WTC11 (cell line): ENCODE measurements around the gene ZNF609. TPM values are rescaled to one million over a fixed set of nuclear protein-coding genes. Genes with fewer than 3 reads are reported as not detected.

ENCODE experiments used
- ATAC-seq: fragments of 200-7000 bp; cut with Tn5 transposase; 2 replicates; pipeline ENCODE4 v1.10.0; 2021; ENCODE audit warnings: mild to moderate bottlenecking, moderate library complexity
- CTCF ChIA-PET: fragments of 300-600 bp; sonication (Branson Sonifier 250); formaldehyde crosslinking; loops from one replicate; lab custom pipeline; 2021; ENCODE audit warnings: antibody characterized with exemption; lab: Charles Lee
- POLR2A ChIA-PET: fragments of 350-600 bp; sonication (Branson Sonifier 250); formaldehyde crosslinking; loops from one replicate; lab custom pipeline; 2021; ENCODE audit warnings: antibody characterized with exemption; lab: Charles Lee
- DNase-seq: peaks from one replicate; pipeline ENCODE4 v3.0.0; 2021; ENCODE audit warnings: low spot score
- H3K27ac Mint-ChIP-seq: 2 replicates; pipeline ENCODE4 v1.8.0; 2021; ENCODE audit warnings: mixed read lengths
- H3K27me3 Mint-ChIP-seq: 2 replicates; pipeline ENCODE4 v1.8.0; 2021; ENCODE audit warnings: low read depth, mild to moderate bottlenecking, moderate library complexity, mixed read lengths
- H3K36me3 Mint-ChIP-seq: 2 replicates; pipeline ENCODE4 v1.8.0; 2021; ENCODE audit warnings: mixed read lengths
- H3K4me1 Mint-ChIP-seq: 2 replicates; pipeline ENCODE4 v1.8.0; 2022; ENCODE audit warnings: mixed read lengths
- H3K4me3 Mint-ChIP-seq: 2 replicates; pipeline ENCODE4 v1.8.0; 2021; ENCODE audit warnings: mild to moderate bottlenecking, moderate library complexity, mixed read lengths
- H3K9me3 Mint-ChIP-seq: 2 replicates; pipeline ENCODE4 v1.8.0; 2021; ENCODE audit warnings: mixed read lengths
- CDX4 ChIP-seq: fragments of 250-450 bp; sonication (Bioruptor Pico); IDR thresholded peaks from 2 replicates; pipeline ENCODE4 v1.9.0; 2021; ENCODE audit warnings: moderate library complexity, mild to moderate bottlenecking, inconsistent platforms, borderline replicate concordance
- E2F5 ChIP-seq: sonication (generic); formaldehyde crosslinking; IDR thresholded peaks from 2 replicates; pipeline ENCODE4 v1.8.1; 2022; ENCODE audit warnings: mild to moderate bottlenecking, moderate library complexity, missing genetic modification reagents
- EMX1 ChIP-seq: fragments of 250-450 bp; sonication (Bioruptor Pico); IDR thresholded peaks from 2 replicates; pipeline ENCODE4 v1.8.0; 2021; ENCODE audit warnings: mild to moderate bottlenecking
- ESRRA ChIP-seq: sonication (generic); formaldehyde crosslinking; IDR thresholded peaks from 2 replicates; pipeline ENCODE4 v1.8.1; 2022; ENCODE audit warnings: mild to moderate bottlenecking, missing genetic modification reagents, borderline replicate concordance
- FOXP1 ChIP-seq: sonication (generic); formaldehyde crosslinking; IDR thresholded peaks from 2 replicates; pipeline ENCODE4 v1.8.0; 2022; ENCODE audit warnings: missing genetic modification reagents, mild to moderate bottlenecking, moderate library complexity, borderline replicate concordance
- HMGXB4 ChIP-seq: sonication (generic); formaldehyde crosslinking; IDR thresholded peaks from 2 replicates; pipeline ENCODE4 v1.8.1; 2023; ENCODE audit warnings: mild to moderate bottlenecking, moderate library complexity, missing genetic modification reagents
- NR2C2 ChIP-seq: sonication (generic); formaldehyde crosslinking; IDR thresholded peaks from 2 replicates; pipeline ENCODE4 v1.8.0; 2022; ENCODE audit warnings: mild to moderate bottlenecking, missing genetic modification reagents
- NR3C1 ChIP-seq: sonication (generic); formaldehyde crosslinking; conservative IDR thresholded peaks from 2 replicates; pipeline ENCODE4 v1.8.1; 2023; ENCODE audit warnings: low read depth, mild to moderate bottlenecking, missing genetic modification reagents
- PRRX2 ChIP-seq: fragments of 250-450 bp; sonication (Bioruptor Pico); IDR thresholded peaks from 2 replicates; pipeline ENCODE4 v1.8.0; 2021; ENCODE audit warnings: mild to moderate bottlenecking
- RELA ChIP-seq: sonication (generic); formaldehyde crosslinking; IDR thresholded peaks from 2 replicates; pipeline ENCODE4 v1.8.1; 2022; ENCODE audit warnings: missing genetic modification reagents, mild to moderate bottlenecking, borderline replicate concordance
- SMAD4 ChIP-seq: sonication (generic); formaldehyde crosslinking; IDR thresholded peaks from 2 replicates; pipeline ENCODE4 v1.8.0; 2022; ENCODE audit warnings: mild to moderate bottlenecking, missing genetic modification reagents
- STAT6 ChIP-seq: sonication (generic); formaldehyde crosslinking; conservative IDR thresholded peaks from 2 replicates; pipeline ENCODE4 v1.8.1; 2023; ENCODE audit warnings: mild to moderate bottlenecking, low read depth, missing genetic modification reagents, moderate library complexity
- TCF7 ChIP-seq: sonication (generic); formaldehyde crosslinking; IDR thresholded peaks from 2 replicates; pipeline ENCODE4 v1.8.0; 2022; ENCODE audit warnings: mild to moderate bottlenecking, low read depth, missing genetic modification reagents, moderate library complexity
- USF2 ChIP-seq: sonication (generic); formaldehyde crosslinking; IDR thresholded peaks from 2 replicates; pipeline ENCODE4 v1.8.1; 2023; ENCODE audit warnings: mild to moderate bottlenecking, missing genetic modification reagents, moderate library complexity
- ZNF121 ChIP-seq: sonication (generic); formaldehyde crosslinking; IDR thresholded peaks from 2 replicates; pipeline ENCODE4 v1.8.0; 2023; ENCODE audit warnings: missing genetic modification reagents
- ZNF138 ChIP-seq: sonication (generic); formaldehyde crosslinking; conservative IDR thresholded peaks from 2 replicates; pipeline ENCODE4 v1.8.1; 2022; ENCODE audit warnings: mild to moderate bottlenecking, moderate library complexity, missing genetic modification reagents
- ZNF219 ChIP-seq: sonication (generic); formaldehyde crosslinking; IDR thresholded peaks from 2 replicates; pipeline ENCODE4 v1.8.0; 2023; ENCODE audit warnings: missing genetic modification reagents, mild to moderate bottlenecking, borderline replicate concordance
- ZNF263 ChIP-seq: sonication (generic); formaldehyde crosslinking; IDR thresholded peaks from 2 replicates; pipeline ENCODE4 v1.8.1; 2022; ENCODE audit warnings: low read depth, mild to moderate bottlenecking, moderate library complexity, missing genetic modification reagents
- ZNF317 ChIP-seq: sonication (generic); formaldehyde crosslinking; IDR thresholded peaks from 2 replicates; pipeline ENCODE4 v1.8.1; 2023; ENCODE audit warnings: low read depth, mild to moderate bottlenecking, moderate library complexity, missing genetic modification reagents, borderline replicate concordance
- ZNF423 ChIP-seq: fragments of 250-450 bp; sonication (Bioruptor Pico); IDR thresholded peaks from 2 replicates; pipeline ENCODE4 v2.1.2; 2022; ENCODE audit warnings: mild to moderate bottlenecking, moderate library complexity
- ZNF512 ChIP-seq: sonication (generic); formaldehyde crosslinking; IDR thresholded peaks from 2 replicates; pipeline ENCODE4 v1.8.1; 2022; ENCODE audit warnings: missing genetic modification reagents, borderline replicate concordance
- total RNA-seq: library from RNA; stranded (reverse); gene quantifications from 3 replicates; pipeline ENCODE4 v1.2.3, GENCODE V29; 2021
- TF ChIP-seq, protein P1 (sequence below): sonication (generic); formaldehyde crosslinking; IDR thresholded peaks from 2 replicates; pipeline ENCODE4 v1.8.0; 2022; ENCODE audit warnings: mild to moderate bottlenecking, missing genetic modification reagents
- TF ChIP-seq, protein P2 (sequence below): sonication (generic); formaldehyde crosslinking; IDR thresholded peaks from 2 replicates; pipeline ENCODE4 v1.8.1; 2022; ENCODE audit warnings: low read depth, mild to moderate bottlenecking, moderate library complexity, missing genetic modification reagents, borderline replicate concordance

The ZNF609 gene
- total RNA-seq, 1 experiment from 2014 or later: 47.4 TPM

DNA sequence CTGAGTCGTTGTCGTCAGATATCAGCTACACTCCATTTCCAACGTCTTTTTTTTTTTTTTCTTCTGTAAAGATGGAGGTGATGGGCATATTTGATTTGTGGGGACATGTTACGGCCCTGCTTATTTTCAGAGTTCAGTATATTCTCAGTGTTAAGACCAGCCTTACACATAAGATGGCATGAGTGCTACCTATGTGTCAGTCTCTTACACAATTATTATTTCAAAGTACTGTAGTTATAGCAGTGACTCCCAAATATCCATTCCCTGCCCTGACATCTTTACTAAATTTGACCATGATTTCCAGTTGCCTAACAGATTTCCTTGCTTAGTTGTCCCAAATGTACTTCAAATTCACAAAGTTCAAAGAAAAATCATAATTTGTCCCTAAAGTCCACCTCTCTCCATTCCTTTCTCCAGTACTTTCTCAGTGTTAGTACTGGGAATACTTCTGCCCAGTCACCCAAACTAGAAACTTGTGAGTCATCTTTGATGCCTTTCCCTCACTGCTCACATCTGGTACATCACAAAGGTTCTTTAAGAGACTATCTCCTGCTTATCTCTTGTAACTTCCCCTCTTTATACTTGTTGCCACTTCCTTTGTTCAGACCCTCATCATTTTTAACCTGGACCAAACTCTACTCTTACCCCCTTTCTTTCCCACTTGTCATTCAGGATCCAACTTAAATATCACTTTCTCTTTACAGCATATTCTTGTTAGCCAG lies 67.0 kb downstream of the ZNF609 start (continued):
- TF ChIP-seq PRRX2 (CRISPR knock-in tag): no peak
- no peak for TF ChIP-seq CDX4
- TF ChIP-seq TCF7 (CRISPR knock-in tag): no peak
- TF ChIP-seq ZNF512: no peak
- no peak for TF ChIP-seq ZNF263 (CRISPR knock-in tag)
- TF ChIP-seq ZNF138 (CRISPR knock-in tag): no peak
- no peak for TF ChIP-seq NR3C1 (CRISPR knock-in tag)
- TF ChIP-seq STAT6 (CRISPR knock-in tag): no peak
- TF ChIP-seq E2F5 (CRISPR knock-in tag): no peak
- no peak for TF ChIP-seq ZNF219 (CRISPR knock-in tag)
- TF ChIP-seq NR2C2 (CRISPR knock-in tag): no peak
- no peak for TF ChIP-seq RELA (CRISPR knock-in tag)
- TF ChIP-seq ZNF121 (CRISPR knock-in tag): no peak
- TF ChIP-seq SMAD4 (CRISPR knock-in tag): no peak

DNA sequence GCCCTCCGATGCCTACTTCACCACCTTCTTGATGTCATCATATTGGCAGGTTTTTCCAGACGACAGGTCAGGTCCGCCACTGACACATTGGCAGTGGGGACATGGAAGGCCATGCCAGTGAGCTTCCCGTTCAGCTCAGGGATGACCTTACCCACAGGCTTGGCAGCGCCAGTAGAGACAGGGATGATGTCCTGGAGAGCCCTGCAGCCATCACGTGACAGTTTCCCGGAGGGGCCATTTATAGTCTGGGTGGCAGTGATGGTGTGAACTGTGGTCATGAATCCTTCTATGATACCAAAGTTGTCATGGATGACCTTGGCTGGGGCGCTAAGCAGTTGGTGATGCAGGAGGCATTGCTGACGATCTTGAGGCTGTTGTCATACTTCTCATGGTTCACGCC lies 68.5 kb downstream of the ZNF609 start:
- POLR2A ChIA-PET: no interaction called here
- TF ChIP-seq, protein P1, sequence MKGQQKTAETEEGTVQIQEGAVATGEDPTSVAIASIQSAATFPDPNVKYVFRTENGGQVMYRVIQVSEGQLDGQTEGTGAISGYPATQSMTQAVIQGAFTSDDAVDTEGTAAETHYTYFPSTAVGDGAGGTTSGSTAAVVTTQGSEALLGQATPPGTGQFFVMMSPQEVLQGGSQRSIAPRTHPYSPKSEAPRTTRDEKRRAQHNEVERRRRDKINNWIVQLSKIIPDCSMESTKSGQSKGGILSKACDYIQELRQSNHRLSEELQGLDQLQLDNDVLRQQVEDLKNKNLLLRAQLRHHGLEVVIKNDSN (CRISPR knock-in tag): no peak
- TF ChIP-seq, protein P2, sequence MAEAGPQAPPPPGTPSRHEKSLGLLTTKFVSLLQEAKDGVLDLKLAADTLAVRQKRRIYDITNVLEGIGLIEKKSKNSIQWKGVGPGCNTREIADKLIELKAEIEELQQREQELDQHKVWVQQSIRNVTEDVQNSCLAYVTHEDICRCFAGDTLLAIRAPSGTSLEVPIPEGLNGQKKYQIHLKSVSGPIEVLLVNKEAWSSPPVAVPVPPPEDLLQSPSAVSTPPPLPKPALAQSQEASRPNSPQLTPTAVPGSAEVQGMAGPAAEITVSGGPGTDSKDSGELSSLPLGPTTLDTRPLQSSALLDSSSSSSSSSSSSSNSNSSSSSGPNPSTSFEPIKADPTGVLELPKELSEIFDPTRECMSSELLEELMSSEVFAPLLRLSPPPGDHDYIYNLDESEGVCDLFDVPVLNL (CRISPR knock-in tag): no peak
- TF ChIP-seq FOXP1 (CRISPR knock-in tag): no peak
- TF ChIP-seq ESRRA (CRISPR knock-in tag): no peak
- TF ChIP-seq USF2 (CRISPR knock-in tag): no peak
- TF ChIP-seq ZNF423 (CRISPR knock-in tag): no peak
- TF ChIP-seq ZNF512: no peak
- no peak for TF ChIP-seq ZNF317 (CRISPR knock-in tag)
- no peak for TF ChIP-seq EMX1
- TF ChIP-seq ZNF219 (CRISPR knock-in tag): no peak
- no peak for TF ChIP-seq HMGXB4 (CRISPR knock-in tag)
- TF ChIP-seq NR3C1 (CRISPR knock-in tag): no peak
- TF ChIP-seq, all 79 proteins: peak for 0
- H3K27me3 Mint-ChIP-seq: no peaks in the 10 kb centered on the region
- no peak for ATAC-seq
- H3K4me3 Mint-ChIP-seq: no peak overlapping the region
- DNase-seq: no peak
- H3K9me3 Mint-ChIP-seq: no peaks in the 10 kb centered on the region
- no peak overlapping the region for H3K27ac Mint-ChIP-seq
- CTCF ChIA-PET: no interaction called here
- peaks cover 24% of the 10 kb centered on the region for H3K4me1 Mint-ChIP-seq
- H3K36me3 Mint-ChIP-seq: peaks cover 3% of the 10 kb centered on the region
